NCI-H2227 treated with DMSO at 0.1 percent for 48 hours (cell line): ENCODE measurements around the gene CCDC83.
"Not testable (repeated sequence)": the region's sequence is repeated elsewhere in the genome, so short reads cannot be mapped to it uniquely, and the experiment has no call there.

Experiments used
- DNase-seq: peaks from one replicate; lab custom pipeline; 2025; lab: John Stamatoyannopoulos, UW

CCDC83 gene

DNA sequence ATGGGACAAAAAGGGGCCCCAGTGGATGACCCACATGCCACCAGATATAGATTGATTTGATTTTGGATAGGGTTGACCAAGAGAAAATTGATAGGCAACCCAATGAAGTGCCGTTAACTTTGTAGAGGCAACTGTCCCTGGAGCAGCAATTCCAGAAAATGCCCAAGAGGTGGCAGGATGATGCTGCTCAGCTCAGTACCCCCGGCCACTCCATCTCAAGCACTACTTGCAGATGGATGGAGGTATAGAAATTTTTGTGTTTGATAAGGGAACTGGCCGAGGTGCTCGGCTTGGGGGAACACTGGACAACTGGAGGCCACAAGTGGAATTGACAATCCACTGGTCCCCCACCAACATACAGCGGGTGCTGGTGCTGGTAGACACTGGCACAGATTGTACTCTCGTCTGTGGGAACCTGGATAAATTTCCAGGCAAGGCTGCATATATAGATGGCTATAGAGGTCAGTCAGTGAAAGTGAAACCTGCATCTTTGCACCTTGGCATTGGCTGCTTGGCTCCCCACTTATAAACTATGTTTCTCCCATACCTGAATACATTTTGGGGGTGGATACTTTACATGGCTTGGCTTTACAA, 86.3 kb downstream of the CCDC83 start:
- DNase-seq: no peak

DNA sequence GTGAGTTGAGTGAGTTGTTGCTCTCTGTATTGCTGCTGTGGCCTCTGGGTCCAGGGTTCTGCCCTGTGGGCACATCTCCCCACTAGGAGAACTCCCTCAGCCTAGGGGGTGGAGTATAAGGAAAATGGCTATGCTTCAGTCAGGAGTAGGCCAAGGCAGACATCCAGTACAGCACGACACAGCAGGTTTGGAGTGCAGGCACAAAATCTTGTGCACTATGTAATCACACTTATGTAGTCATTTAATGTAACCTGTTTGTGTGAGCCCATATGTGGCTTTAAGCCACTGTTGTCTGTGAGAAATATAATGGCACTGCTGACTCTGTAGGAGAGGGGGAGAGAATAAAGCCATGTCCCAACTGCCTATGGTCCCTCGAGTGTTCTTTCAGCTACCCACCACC, 90.1 kb downstream of the CCDC83 start:
- no peak for DNase-seq

DNA sequence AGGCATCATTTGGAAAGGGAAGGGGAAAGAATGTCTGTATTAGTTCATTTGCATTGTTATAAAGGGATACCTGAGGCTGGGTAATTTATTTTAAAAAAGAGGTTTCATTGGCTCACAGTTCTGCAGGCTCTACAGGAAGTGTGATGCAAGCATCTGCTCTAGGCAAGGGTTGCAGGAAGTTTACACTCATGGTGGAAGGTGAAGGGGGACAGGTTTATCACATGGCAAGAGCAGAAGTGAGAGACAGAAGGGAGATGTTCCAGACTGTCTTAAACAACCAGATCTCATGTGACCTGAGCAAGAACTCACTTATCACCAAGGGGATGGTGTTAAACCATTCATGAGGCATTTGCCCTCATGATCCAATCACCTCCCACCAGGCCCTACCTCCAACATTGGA, 90.6 kb downstream of the CCDC83 start:
- no peak for DNase-seq

DNA sequence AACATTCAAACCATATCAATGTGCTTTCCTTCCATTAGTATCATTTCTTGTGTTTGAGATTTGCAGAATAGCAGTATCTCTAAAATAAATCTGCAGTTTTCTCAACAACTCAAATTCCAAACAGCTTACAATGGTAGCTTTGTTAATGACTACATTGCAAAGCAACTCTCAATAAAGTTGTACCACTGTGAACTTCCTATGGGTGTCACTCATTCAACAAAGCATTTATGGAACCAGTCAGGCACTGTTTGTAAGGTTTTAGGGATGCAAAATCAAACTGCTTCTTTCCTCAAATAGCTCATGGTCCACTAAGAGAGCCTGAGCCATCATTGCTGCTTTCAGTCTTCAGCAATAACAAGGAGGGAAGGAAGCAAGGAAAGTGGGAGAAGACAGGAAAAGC, 91.0 kb downstream of the CCDC83 start:
- DNase-seq: no peak

DNA sequence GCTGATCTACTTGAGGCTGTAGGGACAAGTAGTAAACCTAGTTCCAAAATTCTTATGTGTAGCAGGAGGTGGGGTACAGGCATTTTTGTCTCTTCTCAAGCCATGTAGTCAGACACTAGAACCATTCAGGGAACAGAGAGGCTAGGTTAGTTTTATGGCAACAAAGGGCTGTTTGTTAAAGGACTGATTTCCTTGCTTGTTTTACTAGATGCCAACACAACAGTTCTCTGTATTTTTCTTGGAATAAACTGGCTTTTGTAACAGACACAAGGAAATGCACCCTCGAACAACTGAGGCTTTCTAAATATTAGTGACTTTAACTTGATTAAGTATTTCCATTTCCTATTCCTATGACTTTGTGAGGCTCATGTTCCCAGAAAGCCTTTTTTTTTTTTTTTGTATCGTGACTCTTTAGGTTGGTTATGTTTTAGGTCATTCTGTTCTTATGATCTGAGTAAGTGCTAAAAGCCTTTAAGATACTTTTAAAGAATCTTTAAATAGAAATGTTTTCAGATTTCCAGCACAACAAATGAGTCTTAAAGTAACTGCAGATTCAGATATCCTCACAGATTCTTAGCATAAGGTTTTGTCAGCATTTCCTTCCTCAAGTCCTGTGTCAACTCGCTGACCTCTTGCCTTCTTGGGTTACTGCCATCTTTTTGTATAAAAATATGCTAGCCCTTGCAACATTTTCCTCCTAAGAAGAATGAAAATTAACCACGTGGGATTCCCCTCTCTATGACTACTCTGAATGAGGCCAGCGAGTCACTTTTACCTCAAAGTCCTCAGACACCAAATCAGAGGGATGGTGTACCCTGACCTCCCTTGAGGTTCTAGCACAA, 92.5 kb downstream of the CCDC83 start:
- DNase-seq: no peak

DNA sequence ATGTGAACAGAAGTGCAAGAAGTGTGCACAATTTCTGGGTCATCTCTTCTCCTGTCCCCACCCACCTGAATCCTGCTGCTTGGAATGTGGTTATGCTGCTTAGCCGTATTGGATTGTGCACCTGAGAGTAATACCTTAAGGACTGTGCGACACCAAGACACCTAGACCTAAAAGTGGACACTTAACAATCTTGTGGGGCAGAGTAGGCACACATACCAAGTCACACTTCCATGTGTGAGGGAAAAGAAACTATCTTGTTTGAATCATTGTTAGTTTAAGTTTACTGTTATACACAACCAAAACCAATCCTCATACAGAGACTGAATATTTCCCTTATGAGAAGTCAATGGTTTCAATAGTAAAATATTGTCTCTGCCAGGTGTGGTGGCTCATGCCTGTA, 93.7 kb downstream of the CCDC83 start:
- DNase-seq: no peak

DNA sequence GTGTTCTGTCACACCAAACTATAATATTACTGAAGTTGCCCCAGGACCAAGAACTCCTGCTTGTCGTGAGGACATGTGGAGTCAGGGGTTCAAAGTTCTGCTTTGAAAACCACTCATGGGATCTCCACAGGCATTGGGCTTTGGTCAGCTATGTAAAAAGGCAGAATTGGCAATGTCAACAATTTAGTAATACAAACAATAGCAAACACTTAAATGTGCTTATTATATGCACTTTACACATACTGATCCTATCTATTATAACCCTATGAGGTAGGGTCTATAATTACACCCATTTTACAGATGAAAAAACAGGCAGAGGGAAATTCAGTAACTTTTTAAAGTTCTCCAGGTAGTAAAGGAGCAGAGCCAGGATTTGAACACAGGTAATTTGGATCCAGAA, 94.6 kb downstream of the CCDC83 start:
- DNase-seq: no peak

DNA sequence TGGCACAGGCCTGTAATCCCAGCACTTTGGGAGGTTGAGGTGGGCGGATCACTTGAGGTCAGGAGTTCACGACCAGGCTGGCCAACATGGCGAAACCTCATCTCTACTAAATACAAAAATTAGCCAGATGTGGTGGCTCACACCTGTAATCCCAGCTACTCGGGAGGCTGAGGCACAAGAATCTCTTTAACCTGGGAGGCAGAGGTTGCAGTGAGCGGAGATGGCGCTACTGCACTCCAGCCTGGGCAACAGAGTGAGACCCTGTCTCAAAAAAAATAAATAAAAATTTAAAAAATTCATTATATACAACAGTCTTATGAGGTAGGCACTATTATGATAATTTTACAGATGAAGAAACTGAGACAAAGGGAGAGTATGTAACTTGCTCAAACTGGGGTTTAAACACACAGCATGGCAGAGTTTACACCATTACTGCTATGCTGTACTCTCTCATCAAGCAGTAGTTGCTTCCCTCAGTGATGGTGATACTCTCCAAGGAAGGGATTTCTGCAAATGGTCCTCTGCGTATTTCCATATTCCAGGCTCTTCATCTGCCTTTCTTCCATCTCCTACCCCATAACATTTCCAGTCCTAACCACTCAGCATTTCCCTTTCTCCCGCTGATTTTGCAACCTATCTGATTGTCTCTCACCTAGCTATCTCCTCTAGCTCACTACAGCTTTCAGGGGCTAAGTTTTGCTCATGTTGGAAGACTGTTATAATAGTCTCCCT, 95.3 kb downstream of the CCDC83 start:
- no peak for DNase-seq

DNA sequence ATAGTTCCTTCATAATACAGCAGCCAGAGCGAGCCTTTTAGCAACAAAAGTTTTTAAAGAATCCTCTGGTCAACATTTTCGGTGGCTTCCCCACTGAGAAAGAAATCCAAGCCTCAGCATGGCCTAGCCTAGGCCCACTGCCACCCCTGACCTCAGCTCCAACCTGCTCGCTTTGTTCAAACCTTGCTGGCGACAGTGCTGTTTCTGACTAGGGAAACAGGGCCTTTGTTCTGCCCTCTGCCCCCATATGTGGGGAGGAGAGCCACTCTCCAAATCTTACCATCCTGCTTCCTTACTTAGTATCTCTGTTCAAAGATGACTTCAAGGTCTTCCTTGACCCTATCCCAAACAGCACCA, 95.8 kb downstream of the CCDC83 start:
- DNase-seq: no peak

GRCh38 chr11:85951428-85952107, 96.4 kb downstream of the CCDC83 start:
- no peak for DNase-seq

DNA sequence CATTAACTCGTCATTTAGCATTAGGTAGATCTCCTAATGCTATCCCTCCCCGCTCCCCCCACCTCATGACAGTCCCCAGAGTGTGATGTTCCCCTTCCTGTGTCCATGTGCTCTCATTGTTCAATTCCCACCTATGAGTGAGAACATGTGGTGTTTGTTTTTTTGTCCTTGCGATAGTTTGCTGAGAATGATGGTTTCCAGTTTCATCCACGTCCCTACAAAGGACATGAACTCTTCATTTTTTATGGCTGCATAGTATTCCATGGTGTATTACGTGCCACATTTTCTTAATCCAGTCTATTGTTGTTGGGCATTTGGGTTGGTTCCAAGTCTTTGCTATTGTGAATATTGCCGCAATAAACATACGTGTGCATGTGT, 96.9 kb downstream of the CCDC83 start:
- DNase-seq: not testable (repeated sequence)

DNA sequence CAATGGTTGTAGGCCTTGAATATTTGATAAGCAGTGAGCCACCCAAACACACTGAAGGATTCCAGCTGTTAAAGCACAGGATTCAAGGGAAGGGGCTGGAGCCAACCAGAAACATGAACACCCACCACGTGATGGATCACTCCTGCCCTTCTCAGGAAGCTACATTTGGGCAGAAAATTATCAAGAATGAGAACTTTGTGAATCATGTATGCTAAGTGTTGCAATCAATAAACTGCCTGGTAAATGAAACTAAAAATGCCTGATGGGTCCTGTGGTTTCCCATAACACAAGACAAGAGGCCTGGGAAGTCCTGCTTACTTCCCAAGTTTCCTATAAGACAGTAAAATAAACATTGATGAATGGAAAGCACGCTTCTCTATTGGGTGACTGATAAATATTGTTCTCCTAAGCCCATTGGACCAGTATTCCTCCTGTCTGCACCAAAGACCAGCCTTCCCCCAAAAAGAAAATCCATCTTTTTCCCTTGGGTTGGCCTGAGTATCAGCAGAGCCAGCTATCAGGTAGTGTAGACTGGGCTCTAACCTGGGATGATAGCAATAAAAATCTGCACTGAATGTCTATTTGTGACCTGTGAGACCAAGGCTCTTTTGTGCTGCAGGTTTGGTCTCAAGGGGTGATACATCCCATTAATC, 98.4 kb downstream of the CCDC83 start:
- DNase-seq: no peak

DNA sequence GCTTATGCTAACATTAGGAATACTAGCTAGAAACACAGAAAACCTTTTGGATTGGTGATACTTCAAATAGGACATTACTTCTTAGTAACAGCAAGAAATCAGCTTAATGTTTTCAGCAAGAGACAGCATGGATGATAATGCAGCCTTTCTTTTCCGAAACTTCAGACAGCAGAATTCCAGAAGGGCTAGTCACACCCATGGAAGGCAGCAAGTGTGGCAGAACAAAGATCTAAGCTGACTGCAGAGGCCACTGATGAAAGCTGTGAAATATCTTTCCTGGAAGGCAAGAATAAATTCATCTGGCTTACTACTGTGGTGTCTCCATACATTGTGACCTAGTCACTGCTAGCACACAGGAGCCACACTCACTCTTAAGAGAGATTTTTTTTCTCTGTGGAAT, 100.3 kb downstream of the CCDC83 start:
- DNase-seq: no peak

- no peak for DNase-seq
Measured at GRCh38 chr11:85960678-85961077, 105.5 kb downstream of the CCDC83 start.

- no peak for DNase-seq
Measured at GRCh38 chr11:85961130-85961529, 105.9 kb downstream of the CCDC83 start.

DNA sequence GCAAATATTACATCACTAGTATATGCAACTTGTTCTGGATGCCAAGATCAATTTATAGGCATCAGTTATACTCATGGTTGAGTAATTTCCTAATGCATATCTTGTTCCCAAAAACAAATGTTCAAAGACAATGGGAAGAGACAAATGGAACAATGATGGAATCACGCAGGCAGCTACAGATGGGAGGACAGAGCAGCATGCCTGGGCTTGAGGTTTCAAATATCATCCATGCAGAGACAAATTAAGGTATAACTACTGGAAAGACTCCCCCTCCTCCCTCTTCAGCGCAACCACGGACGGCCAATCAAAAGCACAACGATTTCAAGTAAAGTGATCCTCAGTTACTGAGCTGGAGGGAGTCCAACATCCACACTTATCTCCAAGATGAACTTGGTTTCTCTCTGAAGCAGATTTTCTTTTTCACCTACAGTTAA, 106.8 kb downstream of the CCDC83 start:
- DNase-seq: no peak

- no peak for DNase-seq
Measured at GRCh38 chr11:85965202-85965601, 110.0 kb downstream of the CCDC83 start.

DNA sequence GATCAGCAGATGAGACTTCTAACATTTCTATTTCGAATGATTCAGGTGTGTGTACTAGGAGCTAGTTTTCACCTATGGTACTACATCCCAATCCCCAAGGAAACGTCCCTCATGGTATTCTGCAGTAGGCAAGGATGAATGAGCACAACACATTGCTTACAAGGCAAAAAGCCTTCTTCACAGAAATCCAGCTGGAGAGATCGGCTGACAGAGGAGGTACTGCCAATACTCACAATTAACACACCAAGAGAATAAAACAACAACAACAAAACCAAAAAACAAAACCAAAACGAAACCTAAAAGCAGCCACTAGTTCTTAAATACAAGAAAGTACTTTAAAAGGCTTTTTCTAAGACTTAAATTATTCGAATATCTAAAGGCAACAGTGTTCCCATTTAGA, 112.3 kb downstream of the CCDC83 start:
- DNase-seq: no peak
